Parathyroid adenoma (tissue), 2 donors: ENCODE data around the gene DLG5.

Experiments used
- H2AFZ ChIP-seq: fragments of 300-600 bp; sonication (generic); one replicate; pipeline ENCODE4 v1.7.0; 2017; ENCODE audit warnings: antibody characterized with exemption, mild to moderate bottlenecking
- H3K27ac ChIP-seq: fragments of 300-600 bp; sonication (generic); one replicate; pipeline ENCODE4 v1.7.0; 2017
- H3K27me3 ChIP-seq: fragments of 300-600 bp; sonication (generic); one replicate; pipeline ENCODE4 v1.7.0; 2017; ENCODE audit warnings: low read length; ENCODE audit not compliant: control insufficient read depth, insufficient read depth
- H3K36me3 ChIP-seq: fragments of 300-600 bp; sonication (generic); one replicate; pipeline ENCODE4 v1.7.0; 2017; ENCODE audit warnings: low read length; ENCODE audit not compliant: control insufficient read depth, insufficient read depth
- H3K4me1 ChIP-seq: fragments of 300-600 bp; sonication (generic); one replicate; pipeline ENCODE4 v1.7.0; 2017; ENCODE audit warnings: control low read depth
- H3K4me2 ChIP-seq: fragments of 300-600 bp; sonication (generic); one replicate; pipeline ENCODE4 v1.7.0; 2017; ENCODE audit warnings: low read length
- H3K4me3 ChIP-seq: fragments of 300-600 bp; sonication (generic); one replicate; pipeline ENCODE4 v1.7.0; 2017; ENCODE audit warnings: low read depth, low read length
- H3K79me2 ChIP-seq: fragments of 300-600 bp; sonication (generic); one replicate; pipeline ENCODE4 v1.7.0; 2017; ENCODE audit warnings: control low read depth
- H3K9ac ChIP-seq: fragments of 300-600 bp; sonication (generic); one replicate; pipeline ENCODE4 v1.7.0; 2017; ENCODE audit warnings: mild to moderate bottlenecking
- H3K9me3 ChIP-seq: fragments of 300-600 bp; sonication (generic); one replicate; pipeline ENCODE4 v1.7.0; 2017; ENCODE audit warnings: low read length; ENCODE audit not compliant: control insufficient read depth
- TF ChIP-seq, protein P1 (sequence below): fragments of 300-600 bp; sonication (generic); IDR thresholded peaks from one replicate; pipeline ENCODE4 v1.7.0; 2017; ENCODE audit warnings: antibody characterized with exemption, mild to moderate bottlenecking
- donor health status: primary hyperparathyroidism.

The DLG5 gene

DNA sequence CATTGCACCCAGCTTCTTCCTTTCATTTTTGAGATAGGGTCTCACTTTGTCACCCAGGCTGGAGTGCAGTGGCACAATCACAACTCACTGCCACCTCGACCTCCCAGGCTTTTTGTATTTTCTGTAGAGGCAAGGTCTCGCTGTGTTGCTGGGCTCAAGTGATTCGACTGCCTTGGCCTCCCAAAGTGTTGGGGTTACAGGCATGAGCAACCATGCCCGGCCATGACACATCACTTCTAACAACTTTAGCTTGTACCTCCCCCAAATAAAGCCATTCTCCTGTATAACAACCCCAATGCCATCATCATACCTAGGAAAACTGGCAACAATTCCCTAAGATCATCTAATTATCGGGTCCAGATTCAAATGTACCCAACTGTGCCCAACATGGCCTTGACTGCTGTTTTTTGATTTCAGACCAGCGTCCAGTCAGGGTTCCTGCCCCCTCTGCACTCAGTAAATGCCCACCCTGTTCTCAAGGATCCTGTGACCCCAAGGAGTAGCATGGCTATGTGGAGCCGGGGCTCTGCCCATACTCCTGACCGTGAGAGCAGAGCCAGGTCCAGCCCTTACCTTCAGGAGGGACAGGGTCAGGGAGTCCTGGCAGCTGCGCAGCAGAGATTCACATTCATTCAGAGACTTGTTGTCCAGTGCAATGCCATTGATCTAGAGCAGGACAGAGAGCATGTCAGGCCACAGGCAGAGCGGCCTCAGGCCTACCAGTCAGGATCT lies 102.6 kb downstream of the DLG5 start:
- no peaks in the 10 kb centered on the region for H3K9me3 ChIP-seq
- no peak overlapping the region for H3K4me3 ChIP-seq
- H2AFZ ChIP-seq = no peak overlapping the region
- peaks cover 16% of the 10 kb centered on the region for H3K79me2 ChIP-seq
- no peaks in the 10 kb centered on the region for H3K4me1 ChIP-seq
- H3K27ac ChIP-seq = no peak overlapping the region
- H3K36me3 ChIP-seq = no peaks in the 10 kb centered on the region
- no peak overlapping the region for H3K9ac ChIP-seq
- TF ChIP-seq, protein P1, sequence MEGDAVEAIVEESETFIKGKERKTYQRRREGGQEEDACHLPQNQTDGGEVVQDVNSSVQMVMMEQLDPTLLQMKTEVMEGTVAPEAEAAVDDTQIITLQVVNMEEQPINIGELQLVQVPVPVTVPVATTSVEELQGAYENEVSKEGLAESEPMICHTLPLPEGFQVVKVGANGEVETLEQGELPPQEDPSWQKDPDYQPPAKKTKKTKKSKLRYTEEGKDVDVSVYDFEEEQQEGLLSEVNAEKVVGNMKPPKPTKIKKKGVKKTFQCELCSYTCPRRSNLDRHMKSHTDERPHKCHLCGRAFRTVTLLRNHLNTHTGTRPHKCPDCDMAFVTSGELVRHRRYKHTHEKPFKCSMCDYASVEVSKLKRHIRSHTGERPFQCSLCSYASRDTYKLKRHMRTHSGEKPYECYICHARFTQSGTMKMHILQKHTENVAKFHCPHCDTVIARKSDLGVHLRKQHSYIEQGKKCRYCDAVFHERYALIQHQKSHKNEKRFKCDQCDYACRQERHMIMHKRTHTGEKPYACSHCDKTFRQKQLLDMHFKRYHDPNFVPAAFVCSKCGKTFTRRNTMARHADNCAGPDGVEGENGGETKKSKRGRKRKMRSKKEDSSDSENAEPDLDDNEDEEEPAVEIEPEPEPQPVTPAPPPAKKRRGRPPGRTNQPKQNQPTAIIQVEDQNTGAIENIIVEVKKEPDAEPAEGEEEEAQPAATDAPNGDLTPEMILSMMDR = no peak
- H3K4me2 ChIP-seq = no peak overlapping the region
- no peaks in the 10 kb centered on the region for H3K27me3 ChIP-seq

DNA sequence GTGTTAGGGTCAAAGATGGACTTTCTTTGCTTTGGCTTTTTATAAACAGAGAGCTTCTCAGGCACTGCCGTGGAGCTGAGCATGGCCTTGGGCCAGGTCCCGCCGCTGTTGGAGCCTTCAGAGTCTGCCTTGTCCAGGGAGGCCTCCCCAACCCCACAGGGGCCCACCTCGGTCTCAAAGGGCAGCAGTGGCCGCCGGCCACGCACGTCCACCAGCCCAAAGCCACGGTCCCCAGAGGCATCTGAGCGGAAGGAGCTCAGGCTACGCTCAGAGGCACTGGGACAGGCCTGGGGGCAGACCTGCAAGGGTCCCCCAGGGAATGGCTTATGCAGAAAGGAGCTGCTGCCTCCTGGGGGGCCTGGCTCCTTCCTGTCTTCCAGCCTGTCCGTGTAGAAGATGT lies 105.0 kb downstream of the DLG5 start:
- TF ChIP-seq, protein P1 = no peak
- no peaks in the 10 kb centered on the region for H3K9me3 ChIP-seq
- H2AFZ ChIP-seq = no peak overlapping the region
- no peak overlapping the region for H3K4me3 ChIP-seq
- H3K36me3 ChIP-seq = no peaks in the 10 kb centered on the region
- no peaks in the 10 kb centered on the region for H3K27me3 ChIP-seq
- H3K4me1 ChIP-seq = no peaks in the 10 kb centered on the region
- no peak overlapping the region for H3K27ac ChIP-seq
- peaks cover 21% of the 10 kb centered on the region for H3K79me2 ChIP-seq
- no peak overlapping the region for H3K4me2 ChIP-seq
- no peak overlapping the region for H3K9ac ChIP-seq

DNA sequence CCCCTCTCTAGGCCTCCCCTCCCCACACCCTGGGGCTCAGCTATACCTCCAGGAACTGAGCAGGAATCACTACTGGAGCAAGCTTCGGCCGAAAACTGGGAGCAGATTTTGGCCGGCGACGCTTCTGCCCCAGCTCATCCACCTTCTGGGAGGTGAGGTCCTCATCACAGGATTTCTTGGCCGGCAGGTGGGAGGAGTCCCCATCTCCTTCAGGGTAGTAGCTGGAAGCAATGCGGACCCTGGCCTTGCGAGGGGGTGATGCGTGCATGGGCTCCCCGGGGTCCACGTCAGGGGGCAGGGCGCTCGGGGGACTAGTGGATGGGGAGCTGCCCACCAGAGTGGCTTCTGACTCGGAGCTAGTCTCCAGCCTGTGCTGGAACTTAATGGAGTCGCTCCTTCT lies 105.5 kb downstream of the DLG5 start:
- no peak overlapping the region for H3K9ac ChIP-seq
- H3K27ac ChIP-seq = no peak overlapping the region
- H3K4me3 ChIP-seq = no peak overlapping the region
- peaks cover 18% of the 10 kb centered on the region for H3K79me2 ChIP-seq
- no peaks in the 10 kb centered on the region for H3K4me1 ChIP-seq
- no peaks in the 10 kb centered on the region for H3K27me3 ChIP-seq
- no peaks in the 10 kb centered on the region for H3K36me3 ChIP-seq
- TF ChIP-seq, protein P1 = no peak
- H2AFZ ChIP-seq = no peak overlapping the region
- H3K9me3 ChIP-seq = no peaks in the 10 kb centered on the region
- no peak overlapping the region for H3K4me2 ChIP-seq

DNA sequence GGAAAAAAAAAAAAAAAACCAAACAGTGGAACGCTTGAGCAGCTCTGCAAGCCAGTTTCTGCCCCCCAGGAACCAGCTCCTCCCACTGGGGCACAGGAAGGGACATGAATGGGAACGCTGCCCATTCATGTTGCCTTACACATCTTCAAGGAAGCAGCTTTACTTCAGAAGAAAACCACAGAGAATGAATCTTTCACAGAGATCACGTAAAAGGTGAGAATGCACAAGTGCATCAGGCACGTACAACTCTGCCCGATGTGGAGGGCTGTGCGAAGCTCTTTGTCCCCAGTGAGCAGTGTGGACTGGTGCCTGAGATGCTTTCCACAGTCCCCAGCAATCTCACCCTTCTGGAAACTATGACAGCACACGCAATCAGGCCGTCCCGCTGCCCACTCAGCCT lies 106.2 kb downstream of the DLG5 start:
- Histone ChIP-seq H3K9ac (no peak overlapping the region), H3K79me2 (peaks cover 17% of the 10 kb centered on the region), H2AFZ (no peak overlapping the region), H3K36me3 (no peaks in the 10 kb centered on the region), H3K27ac (no peak overlapping the region), H3K4me1 (no peaks in the 10 kb centered on the region), H3K4me3 (no peak overlapping the region), H3K4me2 (no peak overlapping the region), H3K27me3 (no peaks in the 10 kb centered on the region), H3K9me3 (no peaks in the 10 kb centered on the region)
- TF ChIP-seq, protein P1 = no peak
